Measurements from ENCODE around the gene SERPINE2.
"Not testable (repeated sequence)": the region's sequence is repeated elsewhere in the genome, so short reads cannot be mapped to it uniquely, and the experiment has no call there.

Gene SERPINE2

GRCh38 chr2:224016963-224017362 lies 22.1 kb downstream of the SERPINE2 start:
- Histone ChIP-seq H3K4me1 (ENCODE audit: insufficient read depth, low read length) (no peaks in the 10 kb centered on the region), H3K36me3 (ENCODE audit: insufficient read depth, low read length) (no peaks in the 10 kb centered on the region), H3K9me3 (ENCODE audit: control insufficient read depth, insufficient read depth, low read length) (no peaks in the 10 kb centered on the region), H3K9ac (ENCODE audit: low read depth, low read length) (no peak overlapping the region)

- Histone ChIP-seq H3K9me3 (ENCODE audit: control insufficient read depth, insufficient read depth, low read length) (no peaks in the 10 kb centered on the region), H3K4me1 (ENCODE audit: insufficient read depth, low read length) (peaks cover 16% of the 10 kb centered on the region), H3K36me3 (ENCODE audit: insufficient read depth, low read length) (no peaks in the 10 kb centered on the region), H3K9ac (ENCODE audit: low read depth, low read length) (no peak overlapping the region)
Observed at GRCh38 chr2:224014336-224014735, 24.8 kb downstream of the SERPINE2 start.

- no peak overlapping the region for H3K9ac ChIP-seq (ENCODE audit: low read depth, low read length)
- no peaks in the 10 kb centered on the region for H3K9me3 ChIP-seq (ENCODE audit: control insufficient read depth, insufficient read depth, low read length)
- peaks cover 20% of the 10 kb centered on the region for H3K4me1 ChIP-seq (ENCODE audit: insufficient read depth, low read length)
- H3K36me3 ChIP-seq (ENCODE audit: insufficient read depth, low read length) = no peaks in the 10 kb centered on the region
Observed at GRCh38 chr2:224011837-224012236, 27.2 kb downstream of the SERPINE2 start.

GRCh38 chr2:224009605-224010315 lies 29.3 kb downstream of the SERPINE2 start:
- Histone ChIP-seq H3K36me3 (ENCODE audit: insufficient read depth, low read length) (no peaks in the 10 kb centered on the region), H3K9me3 (ENCODE audit: control insufficient read depth, insufficient read depth, low read length) (no peaks in the 10 kb centered on the region), H3K4me1 (ENCODE audit: insufficient read depth, low read length) (peaks cover 20% of the 10 kb centered on the region), H3K9ac (ENCODE audit: low read depth, low read length) (no peak overlapping the region)

GRCh38 chr2:224008702-224009261 lies 30.3 kb downstream of the SERPINE2 start:
- Histone ChIP-seq H3K36me3 (ENCODE audit: insufficient read depth, low read length) (0 out of 2 replicates have a peak, but pooled peaks cover 3% of the 10 kb centered on the region), H3K4me1 (ENCODE audit: insufficient read depth, low read length) (peaks cover 24% of the 10 kb centered on the region), H3K9ac (ENCODE audit: low read depth, low read length) (no peak overlapping the region), H3K9me3 (ENCODE audit: control insufficient read depth, insufficient read depth, low read length) (no peaks in the 10 kb centered on the region)

GRCh38 chr2:224004105-224004695 lies 34.9 kb downstream of the SERPINE2 start:
- Histone ChIP-seq H3K9me3 (ENCODE audit: control insufficient read depth, insufficient read depth, low read length) (no peaks in the 10 kb centered on the region), H3K9ac (ENCODE audit: low read depth, low read length) (no peak overlapping the region), H3K4me1 (ENCODE audit: insufficient read depth, low read length) (peaks cover 10% of the 10 kb centered on the region; the same call in 1 of the 2 replicates), H3K36me3 (ENCODE audit: insufficient read depth, low read length) (peaks cover 8% of the 10 kb centered on the region; the same call in 1 of the 2 replicates)

- H3K4me1 ChIP-seq (ENCODE audit: insufficient read depth, low read length); H3K9ac ChIP-seq (ENCODE audit: low read depth, low read length); H3K9me3 ChIP-seq (ENCODE audit: control insufficient read depth, insufficient read depth, low read length): not testable (repeated sequence)
- peaks cover 11% of the 10 kb centered on the region; the same call in 1 of the 2 replicates for H3K36me3 ChIP-seq (ENCODE audit: insufficient read depth, low read length)
Observed at GRCh38 chr2:224000662-224001061, 38.4 kb downstream of the SERPINE2 start.

- Histone ChIP-seq H3K36me3 (ENCODE audit: insufficient read depth, low read length) (peaks cover 14% of the 10 kb centered on the region; the same call in 1 of the 2 replicates), H3K9me3 (ENCODE audit: control insufficient read depth, insufficient read depth, low read length) (no peaks in the 10 kb centered on the region), H3K4me1 (ENCODE audit: insufficient read depth, low read length) (0 out of 2 replicates have a peak, but pooled peaks cover 7% of the 10 kb centered on the region), H3K9ac (ENCODE audit: low read depth, low read length) (no peak overlapping the region)
Observed at GRCh38 chr2:223999862-224000261, 39.2 kb downstream of the SERPINE2 start.

GRCh38 chr2:223998948-223999347 lies 40.1 kb downstream of the SERPINE2 start:
- H3K36me3 ChIP-seq (ENCODE audit: insufficient read depth, low read length) = peaks cover 13% of the 10 kb centered on the region; the same call in 1 of the 2 replicates

GRCh38 chr2:223997938-223998337 lies 41.1 kb downstream of the SERPINE2 start:
- H3K9me3 ChIP-seq (ENCODE audit: control insufficient read depth, insufficient read depth, low read length) = no peaks in the 10 kb centered on the region
- 0 out of 2 replicates have a peak, but pooled peaks cover 3% of the 10 kb centered on the region for H3K4me1 ChIP-seq (ENCODE audit: insufficient read depth, low read length)
- peaks cover 13% of the 10 kb centered on the region; the same call in 1 of the 2 replicates for H3K36me3 ChIP-seq (ENCODE audit: insufficient read depth, low read length)

More at GRCh38 chr2:223998948-223999347, 40.1 kb downstream of the SERPINE2 start:
- no peak overlapping the region for H3K9ac ChIP-seq (ENCODE audit: low read depth, low read length)
- H3K4me1 ChIP-seq (ENCODE audit: insufficient read depth, low read length) = 0 out of 2 replicates have a peak, but pooled peaks cover 4% of the 10 kb centered on the region
- no peaks in the 10 kb centered on the region for H3K9me3 ChIP-seq (ENCODE audit: control insufficient read depth, insufficient read depth, low read length)

GRCh38 chr2:223996391-223996790 lies 42.7 kb downstream of the SERPINE2 start:
- Histone ChIP-seq H3K36me3 (ENCODE audit: insufficient read depth, low read length) (peaks cover 13% of the 10 kb centered on the region; the same call in 1 of the 2 replicates), H3K9me3 (ENCODE audit: control insufficient read depth, insufficient read depth, low read length) (no peaks in the 10 kb centered on the region), H3K4me1 (ENCODE audit: insufficient read depth, low read length) (0 out of 2 replicates have a peak, but pooled peaks cover 3% of the 10 kb centered on the region), H3K9ac (ENCODE audit: low read depth, low read length) (no peak overlapping the region)

More at GRCh38 chr2:223997938-223998337, 41.1 kb downstream of the SERPINE2 start:
- no peak overlapping the region for H3K9ac ChIP-seq (ENCODE audit: low read depth, low read length)

- 0 out of 2 replicates have a peak, but pooled peaks cover 3% of the 10 kb centered on the region for H3K4me1 ChIP-seq (ENCODE audit: insufficient read depth, low read length)
- H3K9me3 ChIP-seq (ENCODE audit: control insufficient read depth, insufficient read depth, low read length) = no peaks in the 10 kb centered on the region
- H3K9ac ChIP-seq (ENCODE audit: low read depth, low read length) = no peak overlapping the region
- peaks cover 13% of the 10 kb centered on the region; the same call in 1 of the 2 replicates for H3K36me3 ChIP-seq (ENCODE audit: insufficient read depth, low read length)
Observed at GRCh38 chr2:223995569-223995968, 43.5 kb downstream of the SERPINE2 start.

- Histone ChIP-seq H3K36me3 (ENCODE audit: insufficient read depth, low read length) (0 out of 2 replicates have a peak, but pooled peaks cover 8% of the 10 kb centered on the region), H3K4me1 (ENCODE audit: insufficient read depth, low read length) (0 out of 2 replicates have a peak, but pooled peaks cover 9% of the 10 kb centered on the region), H3K9me3 (ENCODE audit: control insufficient read depth, insufficient read depth, low read length) (no peaks in the 10 kb centered on the region), H3K9ac (ENCODE audit: low read depth, low read length) (no peak overlapping the region)
Observed at GRCh38 chr2:223994562-223995162, 44.4 kb downstream of the SERPINE2 start.

- Histone ChIP-seq H3K4me1 (ENCODE audit: insufficient read depth, low read length) (0 out of 2 replicates have a peak, but pooled peaks cover 11% of the 10 kb centered on the region), H3K9me3 (ENCODE audit: control insufficient read depth, insufficient read depth, low read length) (no peaks in the 10 kb centered on the region), H3K36me3 (ENCODE audit: insufficient read depth, low read length) (0 out of 2 replicates have a peak, but pooled peaks cover 8% of the 10 kb centered on the region), H3K9ac (ENCODE audit: low read depth, low read length) (no peak overlapping the region)
Observed at GRCh38 chr2:223993634-223994232, 45.4 kb downstream of the SERPINE2 start.

Measured in ES-I3 (cell line).